ENCODE measurements around the gene PTPN4.

DNA sequence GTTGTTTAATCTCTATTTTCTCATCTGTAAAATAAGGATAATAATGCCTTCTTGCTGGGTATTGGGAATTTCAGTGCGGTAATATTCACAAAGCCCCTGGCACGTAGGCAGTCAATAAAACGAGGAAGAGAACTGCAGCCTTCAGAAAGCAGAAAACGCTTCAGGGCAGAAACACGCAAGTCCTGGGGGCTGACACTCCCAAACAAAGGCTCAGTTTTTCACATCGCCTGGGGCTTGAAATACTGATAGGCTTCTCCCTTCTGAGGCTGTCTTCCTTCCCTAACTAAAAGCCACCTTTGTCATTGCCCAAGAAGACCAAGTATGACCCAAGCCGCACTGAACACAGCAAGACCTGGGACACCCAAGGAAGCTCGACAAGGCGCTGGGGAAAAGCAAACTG is 48.4 kb upstream of the PTPN4 start:
- TF ChIP-seq TCF12 (IDR thresholded peaks at IDR 0.05; ENCODE audit: low read depth) (no peak), ZBTB7A (IDR thresholded peaks at IDR 0.05; ENCODE audit: low read depth) (no peak), YY1 (IDR thresholded peaks at IDR 0.05; ENCODE audit: low read depth) (no peak), EGR1 (IDR thresholded peaks at IDR 0.05) (no peak), RAD21 (IDR thresholded peaks at IDR 0.05; ENCODE audit: low read depth) (no peak), EP300 (IDR thresholded peaks at IDR 0.05; ENCODE audit: borderline replicate concordance) (no peak), CREB1 (IDR thresholded peaks at IDR 0.05; ENCODE audit: low read depth) (no peak), CEBPB (IDR thresholded peaks at IDR 0.05) (no peak), USF1 (IDR thresholded peaks at IDR 0.05) (no peak), REST (IDR thresholded peaks at IDR 0.05; ENCODE audit: low read depth) (no peak), NFIC (IDR thresholded peaks at IDR 0.05) (no peak), TEAD4 (IDR thresholded peaks at IDR 0.05) (no peak)
